HT1080 (cell line): ENCODE measurements around the gene PAIP2. TPM values are rescaled to one million over a fixed set of nuclear protein-coding genes. Genes with fewer than 3 reads are reported as not detected.

ENCODE experiments used
- DNase-seq: peaks from one replicate; pipeline ENCODE4 v3.0.0-alpha.2; 2015; ENCODE audit warnings: low read depth
- small RNA-seq: library from RNA; depleted of rRNA; stranded (forward); fragments of <200 nt; gene quantifications from one replicate; pipeline ENCODE3, GENCODE V24; 2014
- total RNA-seq: library from RNA; depleted of rRNA; stranded (reverse); fragments of >200 nt; shearing (Covaris generic); gene quantifications from 2 replicates; pipeline ENCODE4 v1.2.3, GENCODE V29; 2014; rRNA removed

The PAIP2 gene
- total RNA-seq, 1 experiment from 2014 or later: 86.9 TPM

DNA sequence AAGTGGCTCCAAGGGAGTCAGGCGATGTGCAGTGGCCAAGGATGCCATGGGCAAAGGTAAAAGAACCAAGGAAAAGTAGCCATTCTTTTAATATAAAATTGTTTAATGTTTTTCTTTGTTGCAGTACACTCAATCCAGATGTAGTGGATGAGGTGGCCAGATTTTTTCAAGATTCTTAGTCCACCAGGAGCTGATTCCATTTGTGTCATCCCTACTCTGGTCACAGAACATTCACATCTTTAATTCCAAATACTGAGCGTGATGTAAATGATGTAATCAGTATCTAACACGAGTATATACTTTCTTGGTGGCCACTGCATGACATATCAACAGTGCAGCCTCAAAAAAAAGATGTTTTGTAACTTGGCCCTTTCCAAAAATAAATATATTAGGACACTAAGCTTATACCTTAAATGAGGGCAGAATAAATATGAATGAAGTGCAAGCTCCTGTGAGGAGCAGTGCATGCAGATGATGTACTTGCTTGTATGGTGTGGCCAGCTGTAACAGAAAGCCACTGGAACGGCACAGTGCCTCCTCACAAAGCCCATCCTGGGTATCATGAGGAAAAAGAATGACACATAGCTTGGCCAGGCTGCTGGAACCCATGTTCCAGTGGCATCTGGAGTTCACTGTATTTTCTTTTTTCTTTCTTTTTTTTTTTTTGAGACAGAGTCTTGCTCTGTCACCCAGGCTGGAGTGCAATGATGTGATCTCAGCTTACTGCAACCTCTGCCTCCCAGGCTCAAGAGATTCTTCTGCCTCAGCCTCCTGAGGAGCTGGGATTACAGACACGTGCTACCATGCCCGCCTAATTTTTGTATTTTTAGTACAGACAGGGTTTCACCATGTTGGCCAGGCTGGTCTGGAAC lies 68.7 kb downstream of the PAIP2 start:
- no peak for DNase-seq

- no peak for DNase-seq
Observed at GRCh38 chr5:139410993-139411828, 69.6 kb downstream of the PAIP2 start.

DNA sequence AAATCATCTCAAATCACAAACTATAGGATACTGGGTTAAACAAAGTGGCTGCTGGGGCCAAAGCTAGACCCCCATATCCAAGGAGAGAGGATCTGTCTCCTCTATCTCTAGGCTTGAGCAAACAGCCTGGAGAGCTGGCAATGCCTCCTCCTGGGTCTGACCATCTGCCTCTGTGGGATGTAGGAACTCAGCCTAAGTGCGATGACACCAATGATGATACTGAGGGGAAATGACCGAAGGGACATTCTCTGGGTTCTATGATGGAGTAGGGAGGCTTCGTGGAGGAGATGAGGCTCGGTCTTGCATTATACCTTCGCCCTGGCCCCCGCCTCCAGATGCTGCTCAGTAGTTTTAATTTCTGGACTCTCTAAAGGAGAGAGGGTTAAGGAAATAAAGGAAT lies 71.5 kb downstream of the PAIP2 start:
- DNase-seq: no peak

GRCh38 chr5:139413963-139414362 lies 72.3 kb downstream of the PAIP2 start:
- DNase-seq: no peak

- DNase-seq: no peak
Observed at GRCh38 chr5:139414581-139415130, 73.0 kb downstream of the PAIP2 start.

- DNase-seq: no peak
Observed at GRCh38 chr5:139415221-139415861, 73.7 kb downstream of the PAIP2 start.

DNA sequence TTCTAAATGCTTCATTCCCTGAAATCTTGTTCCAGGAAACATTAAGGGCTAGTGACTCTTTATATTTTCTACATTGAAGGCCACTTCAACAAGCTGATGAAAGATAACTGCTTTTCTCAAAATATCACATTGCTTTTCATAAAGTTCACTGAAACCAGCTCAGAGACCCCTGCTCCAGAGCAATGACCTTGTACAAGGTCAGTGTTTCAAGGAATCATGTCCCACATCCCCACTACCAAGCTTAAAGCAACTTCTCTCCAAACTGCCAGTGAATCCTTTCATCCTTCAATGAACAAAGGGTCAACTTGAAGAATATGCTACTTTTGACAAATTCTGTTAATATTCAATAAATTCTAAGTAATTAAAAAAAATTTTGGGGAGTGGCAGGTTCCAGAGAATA lies 74.2 kb downstream of the PAIP2 start:
- DNase-seq: no peak

GRCh38 chr5:139416651-139417050 lies 75.0 kb downstream of the PAIP2 start:
- no peak for DNase-seq

GRCh38 chr5:139417214-139417613 lies 75.6 kb downstream of the PAIP2 start:
- DNase-seq: no peak

DNA sequence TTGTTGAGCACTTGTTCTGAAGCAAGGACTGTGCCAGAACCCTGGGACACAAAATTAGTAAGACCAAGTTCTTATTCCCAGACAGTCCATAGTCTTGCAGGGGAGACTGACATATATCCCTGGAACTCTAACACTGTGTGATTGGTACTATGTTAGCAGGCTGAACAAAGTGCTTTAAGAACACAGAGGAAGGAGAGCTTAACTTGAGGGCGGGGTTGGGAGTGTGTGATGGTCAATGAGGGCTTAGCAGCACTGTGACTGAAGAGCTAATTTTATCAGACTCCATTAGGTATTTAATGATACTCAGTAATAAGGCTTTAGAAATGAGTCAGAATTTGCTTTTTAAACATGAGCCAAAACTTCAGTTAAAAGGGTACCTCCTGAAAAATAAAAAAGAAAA lies 77.1 kb downstream of the PAIP2 start:
- no peak for DNase-seq

Small RNAs within 50 kb of the gene (small RNA-seq; reads per million reads assigned to genes)
- not detected for gene RNA5SP195

Other genes starting within 250 kb of the PAIP2 start
- 27.5 and 28.4 TPM in 2 replicates for gene SIL1, start 143.5 kb upstream of the PAIP2 start, total RNA-seq
- 124 and 175 TPM in 2 replicates for gene MATR3, start 48.1 kb upstream of the PAIP2 start, total RNA-seq
- not detected in 2 replicates for gene SLC23A1, start 41.4 kb downstream of the PAIP2 start, total RNA-seq
- not detected in 2 replicates for gene MZB1, start 48.1 kb downstream of the PAIP2 start, total RNA-seq
- gene PROB1, start 53.2 kb downstream of the PAIP2 start, total RNA-seq: 0.17 and 0.53 TPM in 2 replicates
- gene SPATA24, start 62.2 kb downstream of the PAIP2 start, total RNA-seq: 5.9 and 6.7 TPM in 2 replicates
- gene DNAJC18, start 97.7 kb downstream of the PAIP2 start, total RNA-seq: 5.1 and 11.9 TPM in 2 replicates
- gene ECSCR, start 120.9 kb downstream of the PAIP2 start, total RNA-seq: 53.3 and 67.7 TPM in 2 replicates
- gene SMIM33, start 129.2 kb downstream of the PAIP2 start, total RNA-seq: not detected in 2 replicates
- gene STING1, start 140.9 kb downstream of the PAIP2 start, total RNA-seq: 38.7 and 55.8 TPM in 2 replicates
- 83.2 and 84.4 TPM in 2 replicates for gene UBE2D2, start 219.5 kb downstream of the PAIP2 start, total RNA-seq